Liver (tissue), 9 donors: ENCODE data around the gene NCMAP. TPM values are rescaled to one million over a fixed set of nuclear protein-coding genes. Genes with fewer than 3 reads are reported as not detected.

ENCODE experiments used
- DNase-seq: peaks from one replicate; pipeline ENCODE4 v3.0.0-alpha.2; 2017; ENCODE audit warnings: low spot score
- H3K27ac ChIP-seq, 2 donors: one replicate each; pipeline ENCODE4 v1.7.0; 2013; ENCODE audit warnings: inconsistent platforms in 2 of 2, low read length in 2 of 2, control low read depth in 1 of 2, low read depth in 1 of 2, mild to moderate bottlenecking in 1 of 2
- H3K27me3 ChIP-seq, 4 donors: one replicate each; pipeline versions ENCODE4 v1.6.1 to v1.7.0; 2013; ENCODE audit warnings: low read length in 3 of 4, inconsistent platforms in 1 of 4, mild to moderate bottlenecking in 1 of 4, moderate library complexity in 1 of 4; ENCODE audit not compliant: control insufficient read depth in 4 of 4, insufficient read depth in 4 of 4
- H3K36me3 ChIP-seq, 4 donors: one replicate each; pipeline versions ENCODE4 v1.6.1 to v1.7.0; 2013; ENCODE audit warnings: low read length in 3 of 4, mild to moderate bottlenecking in 3 of 4, low read depth in 1 of 4, moderate library complexity in 1 of 4; ENCODE audit not compliant: control insufficient read depth in 4 of 4, insufficient read depth in 3 of 4
- H3K4me1 ChIP-seq, 4 donors: one replicate each; pipeline versions ENCODE4 v1.6.1 to v1.7.0; 2013; ENCODE audit warnings: low read length in 3 of 4, mild to moderate bottlenecking in 3 of 4, moderate library complexity in 1 of 4; ENCODE audit not compliant: control insufficient read depth in 4 of 4, insufficient read depth in 4 of 4
- H3K4me3 ChIP-seq, 3 donors: one replicate each; pipeline versions ENCODE4 v1.6.1 to v1.7.0; 2013; ENCODE audit warnings: low read length in 3 of 3, control low read depth in 1 of 3, low read depth in 1 of 3, mild to moderate bottlenecking in 1 of 3
- H3K9ac ChIP-seq, 2 donors: one replicate each; pipeline ENCODE4 v1.7.0; 2013; ENCODE audit warnings: low read length in 2 of 2, mild to moderate bottlenecking in 2 of 2, moderate library complexity in 2 of 2, control low read depth in 1 of 2, low read depth in 1 of 2
- H3K9me3 ChIP-seq, 4 donors: one replicate each; pipeline versions ENCODE4 v1.6.1 to v1.7.0; 2013; ENCODE audit warnings: low read length in 3 of 4; ENCODE audit not compliant: control insufficient read depth in 4 of 4
- ATF3 ChIP-seq: IDR thresholded peaks from 2 replicates; pipeline ENCODE4 v1.6.1; 2016; ENCODE audit warnings: antibody characterized with exemption
- CTCF ChIP-seq: fragments of 150-350 bp; IDR thresholded peaks from 2 replicates; pipeline ENCODE4 v1.5.1; 2017; ENCODE audit warnings: improper control_type of control experiment, low read depth, low read length; ENCODE audit not compliant: missing input control
- EGR1 ChIP-seq, 2 donors: IDR thresholded peaks; 2 replicates each; pipeline ENCODE4 v1.6.1; 2016 to 2018; ENCODE audit warnings: antibody characterized with exemption in 2 of 2, low read depth in 2 of 2
- FOXA1 ChIP-seq: IDR thresholded peaks from 2 replicates; pipeline ENCODE4 v1.6.1; 2016; ENCODE audit warnings: antibody characterized with exemption
- FOXA2 ChIP-seq: IDR thresholded peaks from 2 replicates; pipeline ENCODE4 v1.6.1; 2016; ENCODE audit warnings: antibody characterized with exemption
- GABPA ChIP-seq, 2 donors: IDR thresholded peaks in 1 of 2; conservative IDR thresholded peaks in 1 of 2; 2 replicates each; pipeline ENCODE4 v1.6.1; 2016; ENCODE audit warnings: antibody characterized with exemption in 2 of 2, mild to moderate bottlenecking in 1 of 2, moderate library complexity in 1 of 2
- HNF4A ChIP-seq, 2 donors: conservative IDR thresholded peaks; 2 replicates each; pipeline ENCODE4 v1.6.1; 2016; ENCODE audit warnings: antibody characterized with exemption in 2 of 2, mild to moderate bottlenecking in 2 of 2
- HNF4G ChIP-seq: IDR thresholded peaks from 2 replicates; pipeline ENCODE4 v1.6.1; 2016; ENCODE audit warnings: antibody characterized with exemption
- NR2F2 ChIP-seq: IDR thresholded peaks from 2 replicates; pipeline ENCODE4 v1.6.1; 2016; ENCODE audit warnings: antibody characterized with exemption
- RAD21 ChIP-seq, 2 donors: IDR thresholded peaks; 2 replicates each; pipeline ENCODE4 v1.6.1; 2016; ENCODE audit warnings: antibody characterized with exemption in 2 of 2, mild to moderate bottlenecking in 2 of 2
- REST ChIP-seq: IDR thresholded peaks from 2 replicates; pipeline ENCODE4 v1.6.1; 2016; ENCODE audit warnings: antibody characterized with exemption, mild to moderate bottlenecking
- RXRA ChIP-seq, 2 donors: IDR thresholded peaks; 2 replicates each; pipeline ENCODE4 v1.6.1; 2017 to 2018; ENCODE audit warnings: antibody characterized with exemption in 2 of 2, mild to moderate bottlenecking in 1 of 2
- SP1 ChIP-seq: IDR thresholded peaks from 2 replicates; pipeline ENCODE4 v1.6.1; 2018; ENCODE audit warnings: antibody characterized with exemption, mild to moderate bottlenecking
- TAF1 ChIP-seq: conservative IDR thresholded peaks from 2 replicates; pipeline ENCODE4 v1.6.1; 2016; ENCODE audit warnings: antibody characterized with exemption, mild to moderate bottlenecking
- YY1 ChIP-seq: IDR thresholded peaks from 2 replicates; pipeline ENCODE4 v1.6.1; 2016; ENCODE audit warnings: antibody characterized with exemption, mild to moderate bottlenecking
- WGBS: extraction: QIAGEN DNeasy Blood & Tissue Kit; methylation state at CpG from one replicate; pipeline ENCODE4 v1.1.7; 2013; 5-methylcytosine and 5-hydroxymethylcytosine counted together
- polyA plus RNA-seq, 2 donors: library from polyadenylated mRNA; stranded (reverse) in 1 of 2; unstranded in 1 of 2; fragments of 200-250 nt in 1 of 2; fragments of >200 nt in 1 of 2; fragmentation: Nextera tagmentation in 1 of 2; extraction: Ambion mirVana in 1 of 2; gene quantifications; one replicate each; pipeline versions ENCODE4 v1.2.1 to v1.2.3, GENCODE V29; 2013 to 2015
- total RNA-seq, 2 donors: library from RNA; depleted of rRNA; stranded (reverse); fragments of >200 nt; gene quantifications; one replicate each; pipeline ENCODE4 v1.2.3, GENCODE V29; 2014
- TF ChIP-seq, protein P1 (sequence below): IDR thresholded peaks from 2 replicates; pipeline ENCODE4 v1.6.1; 2016; ENCODE audit warnings: antibody characterized with exemption
- TF ChIP-seq, protein P2 (sequence below): IDR thresholded peaks from 2 replicates; pipeline ENCODE4 v1.6.1; 2016; ENCODE audit warnings: antibody characterized with exemption
- donor health status: healthy.
- donor health status: healthy.
- donor health status: healthy.
- donor health status: healthy.
- donor health status: healthy.

The NCMAP gene
- total and polyA plus RNA-seq, 4 donors: 0.31 to 4.8 (median 0.61) TPM

- Histone ChIP-seq H3K27me3 (no peaks in the 10 kb centered on the region), H3K4me3 (no peak overlapping the region), H3K27ac (no peak overlapping the region), H3K36me3 (no peaks in the 10 kb centered on the region), H3K9me3 (no peaks in the 10 kb centered on the region), H3K4me1 (peaks cover 0 to 28% (median 22%) of the 10 kb centered on the region in 4 donors), H3K9ac (no peak overlapping the region)
- TF ChIP-seq CTCF (no peak), REST (no peak), RXRA (IDR thresholded peaks at IDR 0.05) (no peak), SP1 (no peak), FOXA1 (no peak), RAD21 (IDR thresholded peaks at IDR 0.05) (no peak), GABPA (IDR thresholded peaks at IDR 0.05 in 1 of 2, conservative IDR thresholded peaks at IDR 0.05 in 1 of 2) (no peak)
- TF ChIP-seq, protein P1, sequence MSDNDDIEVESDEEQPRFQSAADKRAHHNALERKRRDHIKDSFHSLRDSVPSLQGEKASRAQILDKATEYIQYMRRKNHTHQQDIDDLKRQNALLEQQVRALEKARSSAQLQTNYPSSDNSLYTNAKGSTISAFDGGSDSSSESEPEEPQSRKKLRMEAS: no peak
- TF ChIP-seq, protein P2, sequence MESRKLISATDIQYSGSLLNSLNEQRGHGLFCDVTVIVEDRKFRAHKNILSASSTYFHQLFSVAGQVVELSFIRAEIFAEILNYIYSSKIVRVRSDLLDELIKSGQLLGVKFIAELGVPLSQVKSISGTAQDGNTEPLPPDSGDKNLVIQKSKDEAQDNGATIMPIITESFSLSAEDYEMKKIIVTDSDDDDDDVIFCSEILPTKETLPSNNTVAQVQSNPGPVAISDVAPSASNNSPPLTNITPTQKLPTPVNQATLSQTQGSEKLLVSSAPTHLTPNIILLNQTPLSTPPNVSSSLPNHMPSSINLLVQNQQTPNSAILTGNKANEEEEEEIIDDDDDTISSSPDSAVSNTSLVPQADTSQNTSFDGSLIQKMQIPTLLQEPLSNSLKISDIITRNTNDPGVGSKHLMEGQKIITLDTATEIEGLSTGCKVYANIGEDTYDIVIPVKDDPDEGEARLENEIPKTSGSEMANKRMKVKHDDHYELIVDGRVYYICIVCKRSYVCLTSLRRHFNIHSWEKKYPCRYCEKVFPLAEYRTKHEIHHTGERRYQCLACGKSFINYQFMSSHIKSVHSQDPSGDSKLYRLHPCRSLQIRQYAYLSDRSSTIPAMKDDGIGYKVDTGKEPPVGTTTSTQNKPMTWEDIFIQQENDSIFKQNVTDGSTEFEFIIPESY: no peak
- DNase-seq: no peak
- WGBS: 76% methylated on average over 1 of the region's 1 CpG
Observed at GRCh38 chr1:24545662-24546061, 10.2 kb upstream of the NCMAP start.

- Histone ChIP-seq H3K27me3 (no peaks in the 10 kb centered on the region), H3K4me1 (peaks cover 0 to 30% (median 21%) of the 10 kb centered on the region in 4 donors), H3K36me3 (no peaks in the 10 kb centered on the region), H3K9ac (no peak overlapping the region), H3K4me3 (no peak overlapping the region), H3K27ac (no peak overlapping the region), H3K9me3 (no peaks in the 10 kb centered on the region)
- DNase-seq: no peak
- WGBS: 76% methylated on average over 5 of the region's 5 CpGs
- TF ChIP-seq HNF4G (no peak), FOXA1 (no peak), GABPA (IDR thresholded peaks at IDR 0.05 in 1 of 2, conservative IDR thresholded peaks at IDR 0.05 in 1 of 2) (no peak), EGR1 (IDR thresholded peaks at IDR 0.05; ENCODE audit: low read depth in 2 of 2) (no peak), FOXA2 (no peak), SP1 (no peak), TAF1 (no peak), HNF4A (conservative IDR thresholded peaks at IDR 0.05) (no peak), RXRA (IDR thresholded peaks at IDR 0.05) (no peak), YY1 (no peak), NR2F2 (no peak), RAD21 (IDR thresholded peaks at IDR 0.05) (no peak), REST (no peak), ATF3 (no peak)
- TF ChIP-seq, protein P2: no peak
- TF ChIP-seq, protein P1: no peak
Observed at GRCh38 chr1:24547195-24547594, 8.7 kb upstream of the NCMAP start.
